H9 (cell line): ENCODE measurements around the gene CDH22. TPM values are rescaled to one million over a fixed set of nuclear protein-coding genes. Genes with fewer than 3 reads are reported as not detected.

ENCODE experiments used
- DNase-seq: peaks from one replicate; pipeline ENCODE4 v3.0.0-alpha.2; 2017
- H2AFZ ChIP-seq: one replicate; pipeline ENCODE4 v1.6.1; 2013; ENCODE audit warnings: mild to moderate bottlenecking, low read length, control low read depth, moderate library complexity
- H2AK5ac ChIP-seq: 2 replicates; pipeline ENCODE4 v1.6.1; 2013; ENCODE audit warnings: low read length, control low read depth, mixed read lengths; ENCODE audit not compliant: insufficient read length
- H2BK120ac ChIP-seq: one replicate; pipeline ENCODE4 v1.6.1; 2013; ENCODE audit warnings: low read depth, mild to moderate bottlenecking, low read length, control low read depth, inconsistent platforms; ENCODE audit not compliant: poor library complexity, severe bottlenecking
- H2BK12ac ChIP-seq: 2 replicates; pipeline ENCODE4 v1.6.1; 2013; ENCODE audit warnings: low read length, control low read depth, mixed read lengths, low read depth; ENCODE audit not compliant: insufficient read length
- H2BK15ac ChIP-seq: 2 replicates; pipeline ENCODE4 v1.6.1; 2013; ENCODE audit warnings: low read depth, low read length, control low read depth
- H2BK20ac ChIP-seq: one replicate; pipeline ENCODE4 v1.6.1; 2013; ENCODE audit warnings: low read depth, mild to moderate bottlenecking, low read length, control low read depth, inconsistent platforms; ENCODE audit not compliant: poor library complexity, severe bottlenecking
- H2BK5ac ChIP-seq: 2 replicates; pipeline ENCODE4 v1.6.1; 2013; ENCODE audit warnings: low read length, control low read depth, mixed read lengths; ENCODE audit not compliant: insufficient read length
- H3K14ac ChIP-seq: 2 replicates; pipeline ENCODE4 v1.6.1; 2013; ENCODE audit warnings: low read length, control low read depth; ENCODE audit not compliant: insufficient read depth
- H3K18ac ChIP-seq: 2 replicates; pipeline ENCODE4 v1.6.1; 2013; ENCODE audit warnings: low read depth, mild to moderate bottlenecking, mixed read lengths, low read length, control low read depth; ENCODE audit not compliant: insufficient read length
- H3K23ac ChIP-seq: 2 replicates; pipeline ENCODE4 v1.6.1; 2013; ENCODE audit warnings: low read length, control low read depth, mixed read lengths, low read depth; ENCODE audit not compliant: insufficient read length
- H3K23me2 ChIP-seq: 2 replicates; pipeline ENCODE4 v1.6.1; 2013; ENCODE audit warnings: low read depth, mild to moderate bottlenecking, mixed read lengths, low read length, control low read depth; ENCODE audit not compliant: insufficient read length, poor library complexity, severe bottlenecking
- H3K27ac ChIP-seq: 2 replicates; pipeline ENCODE4 v1.5.1; 2013; ENCODE audit warnings: low read length, control low read depth, mixed read lengths, low read depth; ENCODE audit not compliant: insufficient read length
- H3K27me3 ChIP-seq: 2 replicates; pipeline ENCODE4 v1.6.1; 2013; ENCODE audit warnings: low read length, control low read depth, inconsistent platforms; ENCODE audit not compliant: insufficient read depth
- H3K4ac ChIP-seq: 2 replicates; pipeline ENCODE4 v1.6.1; 2013; ENCODE audit warnings: low read depth, mild to moderate bottlenecking, control low read depth, inconsistent platforms, low read length, moderate library complexity
- H3K4me1 ChIP-seq: 2 replicates; pipeline ENCODE4 v1.6.1; 2013; ENCODE audit warnings: low read length, control low read depth, inconsistent platforms; ENCODE audit not compliant: insufficient read depth
- H3K4me2 ChIP-seq: 2 replicates; pipeline ENCODE4 v1.6.1; 2013; ENCODE audit warnings: low read length, control low read depth, mixed read lengths; ENCODE audit not compliant: insufficient read length, insufficient read depth
- H3K56ac ChIP-seq: 2 replicates; pipeline ENCODE4 v1.6.1; 2013; ENCODE audit warnings: low read depth, mild to moderate bottlenecking, mixed read lengths, low read length, control low read depth; ENCODE audit not compliant: insufficient read length
- H3K79me1 ChIP-seq: 2 replicates; pipeline ENCODE4 v1.6.1; 2013; ENCODE audit warnings: low read depth, mild to moderate bottlenecking, moderate library complexity, low read length, control low read depth, inconsistent platforms; ENCODE audit not compliant: insufficient read depth, poor library complexity, severe bottlenecking
- H3K79me2 ChIP-seq: 2 replicates; pipeline ENCODE4 v1.6.1; 2013; ENCODE audit warnings: low read length, control low read depth, inconsistent platforms; ENCODE audit not compliant: insufficient read depth
- H3K9ac ChIP-seq: 2 replicates; pipeline ENCODE4 v1.6.1; 2013; ENCODE audit warnings: low read length, control low read depth, mixed read lengths; ENCODE audit not compliant: insufficient read length; ENCODE audit errors: extremely low read depth
- H3K9me3 ChIP-seq: one replicate; pipeline ENCODE4 v1.6.1; 2013; ENCODE audit warnings: low read depth, low read length, inconsistent platforms; ENCODE audit not compliant: control insufficient read depth
- H3T11ph ChIP-seq: one replicate; pipeline ENCODE4 v1.6.1; 2013; ENCODE audit warnings: mild to moderate bottlenecking, low read length, control low read depth, inconsistent platforms
- H4K20me1 ChIP-seq: one replicate; pipeline ENCODE4 v1.6.1; 2013; ENCODE audit not compliant: control insufficient read depth, insufficient read length, insufficient read depth
- H4K5ac ChIP-seq: 2 replicates; pipeline ENCODE4 v1.6.1; 2013; ENCODE audit warnings: low read depth, mild to moderate bottlenecking, mixed read lengths, low read length, control low read depth; ENCODE audit not compliant: insufficient read length
- H4K8ac ChIP-seq: replicated peaks from 2 replicates; pipeline ENCODE4 v1.6.1; 2013; ENCODE audit warnings: low read length, control low read depth, mixed read lengths, low read depth; ENCODE audit not compliant: insufficient read length
- H4K91ac ChIP-seq: 2 replicates; pipeline ENCODE4 v1.6.1; 2013; ENCODE audit warnings: low read depth, mild to moderate bottlenecking, moderate library complexity, mixed read lengths, low read length, control low read depth; ENCODE audit not compliant: insufficient read length
- H3K27ac Mint-ChIP-seq, 3 experiments: 2 replicates in 2 of 3; 3 replicates in 1 of 3; pipeline ENCODE4 v1.8.0; 2020 to 2021; ENCODE audit warnings: mixed read lengths in 3 of 3, mild to moderate bottlenecking in 1 of 3, moderate library complexity in 1 of 3
- H3K27me3 Mint-ChIP-seq: 2 replicates; pipeline ENCODE4 v1.8.0; 2021; ENCODE audit warnings: low read depth, mild to moderate bottlenecking, moderate library complexity, mixed read lengths
- H3K36me3 Mint-ChIP-seq, 3 experiments: 2 replicates in 2 of 3; 3 replicates in 1 of 3; pipeline ENCODE4 v1.8.0; 2020 to 2021; ENCODE audit warnings: low read depth in 3 of 3, mixed read lengths in 3 of 3; ENCODE audit not compliant: insufficient read depth in 1 of 3
- H3K4me1 Mint-ChIP-seq, 2 experiments: 2 replicates each; pipeline ENCODE4 v1.8.0; 2020; ENCODE audit warnings: mixed read lengths in 2 of 2
- H3K4me3 Mint-ChIP-seq, 2 experiments: 2 replicates in 1 of 2; 3 replicates in 1 of 2; pipeline ENCODE4 v1.8.0; 2020 to 2021; ENCODE audit warnings: mild to moderate bottlenecking in 2 of 2, mixed read lengths in 2 of 2, moderate library complexity in 1 of 2
- H3K9me3 Mint-ChIP-seq, 2 experiments: 2 replicates in 1 of 2; 3 replicates in 1 of 2; pipeline ENCODE4 v1.8.0; 2020; ENCODE audit warnings: mild to moderate bottlenecking in 2 of 2, mixed read lengths in 2 of 2, moderate library complexity in 1 of 2
- WGBS: extraction: QIAGEN DNeasy Blood & Tissue Kit; methylation state at CpG from one replicate; pipeline ENCODE4 v1.1.7; 2013; ENCODE audit warnings: missing lambda C conversion rate, low lambda C conversion rate, mixed read lengths; ENCODE audit not compliant: insufficient read length; ENCODE audit errors: extremely low coverage; 5-methylcytosine and 5-hydroxymethylcytosine counted together
- total RNA-seq: library from RNA; stranded (reverse); gene quantifications from 2 replicates; pipeline ENCODE4 v1.2.1, GENCODE V29; 2021
- TF ChIP-seq, protein P1 (sequence below): fragments of 200-600 bp; sonication (generic); conservative IDR thresholded peaks from 3 replicates; pipeline ENCODE4 v1.8.0; 2021; ENCODE audit warnings: antibody characterized with exemption, mild to moderate bottlenecking

The CDH22 gene
- total RNA-seq, 1 experiment from 2014 or later: not detected

DNA sequence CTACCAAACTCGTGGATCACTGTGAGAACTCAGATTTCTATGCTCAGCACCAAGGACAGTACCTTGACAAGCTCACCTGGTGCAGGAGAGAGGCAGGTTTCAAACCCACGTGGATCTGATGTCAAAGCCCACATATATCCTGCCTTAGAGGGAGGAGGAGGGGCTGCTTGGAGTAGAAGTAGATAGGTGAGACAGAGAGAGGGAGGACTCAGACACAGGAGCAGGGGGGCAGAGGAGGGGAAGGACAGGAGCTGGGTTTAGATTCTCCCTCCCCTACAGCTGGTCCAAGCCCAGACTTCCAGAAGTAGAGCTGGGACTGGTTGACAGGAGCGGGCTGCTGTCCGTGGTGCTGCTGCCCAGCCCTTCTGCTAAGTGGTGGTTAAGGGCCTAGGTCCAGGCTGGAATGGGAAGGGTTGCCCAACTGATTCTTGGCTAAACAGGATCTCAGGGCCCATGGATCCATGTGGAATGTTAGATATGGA lies 77.5 kb downstream of the CDH22 start:
- H3K4me1 Mint-ChIP-seq: peaks cover 14 to 24% of the 10 kb centered on the region in 2 experiments
- Histone ChIP-seq H3K23ac (no peak overlapping the region), H3K56ac (no peak overlapping the region), H3K79me1 (no peaks in the 10 kb centered on the region), H4K5ac (no peak overlapping the region), H2BK5ac (no peak overlapping the region), H4K20me1 (no peaks in the 10 kb centered on the region), H3K9ac (no peak overlapping the region), H2AK5ac (no peak overlapping the region), H3K9me3 (no peaks in the 10 kb centered on the region), H4K91ac (no peak overlapping the region), H2BK120ac (no peak overlapping the region), H3K4me1 (no peaks in the 10 kb centered on the region), H3T11ph (no peak overlapping the region), H3K4me2 (no peak overlapping the region), H3K14ac (no peak overlapping the region), H2BK20ac (no peak overlapping the region), H2BK12ac (no peak overlapping the region), H3K27ac (no peak overlapping the region), H2AFZ (no peak overlapping the region), H3K4ac (no peak overlapping the region), H3K27me3 (no peaks in the 10 kb centered on the region), H4K8ac (no peak overlapping the region), H3K23me2 (no peaks in the 10 kb centered on the region), H3K18ac (no peak overlapping the region), H2BK15ac (no peak overlapping the region), H3K79me2 (no peaks in the 10 kb centered on the region)
- DNase-seq: peak; percentile 80
- no CpG with 5 or more reads among the region's 4 CpGs for WGBS
- TF ChIP-seq, protein P1, sequence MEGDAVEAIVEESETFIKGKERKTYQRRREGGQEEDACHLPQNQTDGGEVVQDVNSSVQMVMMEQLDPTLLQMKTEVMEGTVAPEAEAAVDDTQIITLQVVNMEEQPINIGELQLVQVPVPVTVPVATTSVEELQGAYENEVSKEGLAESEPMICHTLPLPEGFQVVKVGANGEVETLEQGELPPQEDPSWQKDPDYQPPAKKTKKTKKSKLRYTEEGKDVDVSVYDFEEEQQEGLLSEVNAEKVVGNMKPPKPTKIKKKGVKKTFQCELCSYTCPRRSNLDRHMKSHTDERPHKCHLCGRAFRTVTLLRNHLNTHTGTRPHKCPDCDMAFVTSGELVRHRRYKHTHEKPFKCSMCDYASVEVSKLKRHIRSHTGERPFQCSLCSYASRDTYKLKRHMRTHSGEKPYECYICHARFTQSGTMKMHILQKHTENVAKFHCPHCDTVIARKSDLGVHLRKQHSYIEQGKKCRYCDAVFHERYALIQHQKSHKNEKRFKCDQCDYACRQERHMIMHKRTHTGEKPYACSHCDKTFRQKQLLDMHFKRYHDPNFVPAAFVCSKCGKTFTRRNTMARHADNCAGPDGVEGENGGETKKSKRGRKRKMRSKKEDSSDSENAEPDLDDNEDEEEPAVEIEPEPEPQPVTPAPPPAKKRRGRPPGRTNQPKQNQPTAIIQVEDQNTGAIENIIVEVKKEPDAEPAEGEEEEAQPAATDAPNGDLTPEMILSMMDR: no peak
- peaks cover 39% of the 10 kb centered on the region for H3K27me3 Mint-ChIP-seq
- no peaks in the 10 kb centered on the region for H3K36me3 Mint-ChIP-seq
- no peaks in the 10 kb centered on the region; a peak in 1 of 5 replicates for H3K9me3 Mint-ChIP-seq
- H3K4me3 Mint-ChIP-seq: no peak overlapping the region
- H3K27ac Mint-ChIP-seq: no peak overlapping the region
